ENCODE data around the gene MAD1L1.

- TF ChIP-seq JUN (IDR thresholded peaks at IDR 0.05; ENCODE audit: borderline replicate concordance, insufficient read depth, insufficient read length, low read depth) (no peak), CTCF (IDR thresholded peaks at IDR 0.05; ENCODE audit: extremely low read depth in 1 of 2, insufficient read depth in 1 of 2, low read depth in 1 of 2, low read length in 2 of 2) (no peak), POLR2AphosphoS5 (IDR thresholded peaks at IDR 0.05; ENCODE audit: insufficient read depth, low read depth, low read length) (no peak), EZH2 (IDR thresholded peaks at IDR 0.05; ENCODE audit: borderline replicate concordance, low read depth, low read length, severe bottlenecking) (no peak), POLR2A (IDR thresholded peaks at IDR 0.05; ENCODE audit: low read depth, low read length) (no peak)
- TF ChIP-seq, protein P1, sequence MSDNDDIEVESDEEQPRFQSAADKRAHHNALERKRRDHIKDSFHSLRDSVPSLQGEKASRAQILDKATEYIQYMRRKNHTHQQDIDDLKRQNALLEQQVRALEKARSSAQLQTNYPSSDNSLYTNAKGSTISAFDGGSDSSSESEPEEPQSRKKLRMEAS (IDR thresholded peaks at IDR 0.05; ENCODE audit: insufficient read depth, insufficient read length): no peak
These were observed 41.1 kb upstream of the MAD1L1 start for GRCh38 chr7:2273866-2274265.
